ENCODE results near the gene SLC2A5.

- TF ChIP-seq POLR2A (IDR thresholded peaks at IDR 0.05) (no peak), CTCF (IDR thresholded peaks at IDR 0.05) (no peak)
Observed at GRCh38 chr1:9105336-9105867, 36.0 kb upstream of the SLC2A5 start.

All from adrenal gland (tissue), 5 donors.